Panc1 (cell line): ENCODE measurements around the gene NTNG1.
"Not testable (repeated sequence)": the region's sequence is repeated elsewhere in the genome, so short reads cannot be mapped to it uniquely, and the experiment has no call there.

ENCODE experiments used
- POLR2AphosphoS5 ChIP-seq: IDR thresholded peaks from 2 replicates; pipeline ENCODE4 v1.6.1; 2012; ENCODE audit warnings: mild to moderate bottlenecking, low read depth, low read length, moderate library complexity
- SIN3A ChIP-seq: IDR thresholded peaks from 2 replicates; pipeline ENCODE4 v1.6.1; 2012; ENCODE audit warnings: low read depth, mild to moderate bottlenecking, low read length, moderate library complexity, borderline replicate concordance; ENCODE audit not compliant: insufficient read depth
- TF ChIP-seq, protein P1 (sequence below): fragments of 450-650 bp; IDR thresholded peaks from 2 replicates; pipeline ENCODE4 v1.5.1; 2017; ENCODE audit warnings: mild to moderate bottlenecking

DNA sequence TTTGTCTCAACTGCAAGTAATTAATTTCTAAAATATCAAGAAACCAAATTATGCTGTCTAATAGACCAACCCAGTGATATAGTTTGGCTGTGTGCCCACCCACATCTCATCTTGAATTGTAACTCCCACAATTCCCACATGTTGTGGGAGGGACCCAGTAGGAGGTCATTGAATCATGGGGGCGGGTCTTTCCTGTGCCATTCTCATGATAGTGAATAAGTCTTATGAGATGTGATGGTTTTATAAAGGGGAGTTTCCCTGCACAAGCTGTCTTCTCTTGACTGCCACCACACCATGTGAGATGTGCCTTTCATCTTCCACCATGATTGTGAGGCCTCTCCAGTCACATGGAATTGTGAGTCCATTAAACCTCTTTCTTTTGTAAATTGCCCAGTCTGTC is 47.4 kb upstream of the NTNG1 start:
- TF ChIP-seq, protein P1, sequence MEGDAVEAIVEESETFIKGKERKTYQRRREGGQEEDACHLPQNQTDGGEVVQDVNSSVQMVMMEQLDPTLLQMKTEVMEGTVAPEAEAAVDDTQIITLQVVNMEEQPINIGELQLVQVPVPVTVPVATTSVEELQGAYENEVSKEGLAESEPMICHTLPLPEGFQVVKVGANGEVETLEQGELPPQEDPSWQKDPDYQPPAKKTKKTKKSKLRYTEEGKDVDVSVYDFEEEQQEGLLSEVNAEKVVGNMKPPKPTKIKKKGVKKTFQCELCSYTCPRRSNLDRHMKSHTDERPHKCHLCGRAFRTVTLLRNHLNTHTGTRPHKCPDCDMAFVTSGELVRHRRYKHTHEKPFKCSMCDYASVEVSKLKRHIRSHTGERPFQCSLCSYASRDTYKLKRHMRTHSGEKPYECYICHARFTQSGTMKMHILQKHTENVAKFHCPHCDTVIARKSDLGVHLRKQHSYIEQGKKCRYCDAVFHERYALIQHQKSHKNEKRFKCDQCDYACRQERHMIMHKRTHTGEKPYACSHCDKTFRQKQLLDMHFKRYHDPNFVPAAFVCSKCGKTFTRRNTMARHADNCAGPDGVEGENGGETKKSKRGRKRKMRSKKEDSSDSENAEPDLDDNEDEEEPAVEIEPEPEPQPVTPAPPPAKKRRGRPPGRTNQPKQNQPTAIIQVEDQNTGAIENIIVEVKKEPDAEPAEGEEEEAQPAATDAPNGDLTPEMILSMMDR: not testable (repeated sequence)
- not testable (repeated sequence) for TF ChIP-seq POLR2AphosphoS5, SIN3A
